K562 (cell line): ENCODE data around the gene ETS2. TPM values are rescaled to one million over a fixed set of nuclear protein-coding genes. Genes with fewer than 3 reads are reported as not detected.
A peak's percentile ranks its signal among the peaks of the same experiment; 100 is the strongest.

Experiments
- ARID1B ChIP-seq: fragments of 450-650 bp; IDR thresholded peaks from 2 replicates; pipeline ENCODE4 v1.6.1; 2016; ENCODE audit warnings: antibody characterized with exemption, mild to moderate bottlenecking, inconsistent platforms
- DMBX1 ChIP-seq: fragments of 250-450 bp; sonication (Bioruptor Pico); IDR thresholded peaks from 2 replicates; pipeline ENCODE4 v1.8.0; 2022; ENCODE audit warnings: inconsistent platforms, mild to moderate bottlenecking, moderate library complexity, borderline replicate concordance
- EP300 ChIP-seq: IDR thresholded peaks from 2 replicates; pipeline ENCODE4 v1.6.1; 2012; ENCODE audit warnings: low read length, improper control_type of control experiment
- ETV5 ChIP-seq: sonication (generic); formaldehyde crosslinking; IDR thresholded peaks from 2 replicates; pipeline ENCODE4 v1.4.0; 2020; ENCODE audit warnings: low read depth, mild to moderate bottlenecking, missing genetic modification reagents
- FIP1L1 ChIP-seq: fragments of 200-400 bp; formaldehyde crosslinking; IDR thresholded peaks from 2 replicates; pipeline ENCODE4 v1.6.1; 2018; ENCODE audit warnings: mild to moderate bottlenecking, low read depth, low read length; ENCODE audit not compliant: poor library complexity, severe bottlenecking
- KLF6 ChIP-seq: fragments of 250-450 bp; sonication (Bioruptor Pico); IDR thresholded peaks from 2 replicates; pipeline ENCODE4 v1.4.0; 2020; ENCODE audit warnings: mild to moderate bottlenecking, moderate library complexity, borderline replicate concordance
- PPARD ChIP-seq: fragments of 250-450 bp; sonication (Bioruptor Pico); IDR thresholded peaks from 2 replicates; pipeline ENCODE4 v1.8.0; 2022; ENCODE audit warnings: inconsistent platforms, mild to moderate bottlenecking, moderate library complexity
- RAD21 ChIP-seq, 2 experiments: fragments of 250-450 bp in 1 of 2; fragments of 450-650 bp in 1 of 2; sonication (Bioruptor Pico) in 1 of 2; formaldehyde crosslinking in 1 of 2; IDR thresholded peaks in 1 of 2; conservative IDR thresholded peaks in 1 of 2; 2 replicates each; pipeline versions ENCODE4 v1.4.0 to v1.8.0; 2020 to 2022; ENCODE audit warnings: mild to moderate bottlenecking in 2 of 2, moderate library complexity in 1 of 2
- SMAD4 ChIP-seq: fragments of 250-450 bp; sonication (Bioruptor Pico); conservative IDR thresholded peaks from 2 replicates; pipeline ENCODE4 v1.8.0; 2021; ENCODE audit warnings: inconsistent platforms, mild to moderate bottlenecking, moderate library complexity
- TSC22D4 ChIP-seq: fragments of 450-650 bp; IDR thresholded peaks from 2 replicates; pipeline ENCODE4 v1.6.1; 2016; ENCODE audit warnings: missing genetic modification characterization, missing biosample characterization, control low read depth
- WHSC1 ChIP-seq: IDR thresholded peaks from one replicate; pipeline ENCODE4 v1.6.1; 2012; ENCODE audit warnings: low read length, control low read depth, inconsistent platforms
- ZFPM2 ChIP-seq: fragments of 250-450 bp; sonication (Bioruptor Pico); IDR thresholded peaks from 2 replicates; pipeline ENCODE4 v1.5.1; 2022; ENCODE audit warnings: mild to moderate bottlenecking
- ZNF121 ChIP-seq: sonication (generic); formaldehyde crosslinking; conservative IDR thresholded peaks from 2 replicates; pipeline ENCODE4 v1.8.0; 2022; ENCODE audit warnings: missing genetic modification reagents
- ZNF57 ChIP-seq: fragments of 450-650 bp; formaldehyde crosslinking; IDR thresholded peaks from 2 replicates; pipeline ENCODE4 v1.4.0; 2020; ENCODE audit warnings: mild to moderate bottlenecking, moderate library complexity
- polyA plus RNA-seq, 8 experiments: library from polyadenylated mRNA; depleted of rRNA in 4 of 8; stranded (reverse) in 5 of 8; unstranded in 3 of 8; fragments of >200 nt; fragmentation: Nextera tagmentation in 2 of 8; fragmentation: Illumina TruSeq in 1 of 8; extraction: Ambion mirVana in 2 of 8; extraction: Trizol in 1 of 8; gene quantifications; 2 replicates each; pipeline versions ENCODE4 v1.2.1 to v1.2.3, GENCODE V29; 2011 to 2014; ENCODE audit warnings: inconsistent platforms in 1 of 8, missing spikeins in 1 of 8
- total RNA-seq, 7 experiments: library from RNA; depleted of rRNA in 6 of 7; stranded (reverse); fragments of >200 nt in 6 of 7; fragmentation: Illumina TruSeq in 2 of 7; extraction: Trizol in 2 of 7; gene quantifications; 2 replicates each; pipeline versions ENCODE4 v1.2.1 to v1.2.3, GENCODE V29; 2011 to 2021; ENCODE audit warnings: low replicate concordance in 1 of 7
- TF ChIP-seq, protein P1 (sequence below): fragments of 250-450 bp; sonication (Bioruptor Pico); IDR thresholded peaks from 2 replicates; pipeline ENCODE4 v1.5.0; 2020; ENCODE audit warnings: mild to moderate bottlenecking, borderline replicate concordance
- TF ChIP-seq, protein P2 (sequence below): sonication (generic); formaldehyde crosslinking; IDR thresholded peaks from 2 replicates; pipeline ENCODE4 v1.9.0; 2022; ENCODE audit warnings: mild to moderate bottlenecking, missing genetic modification reagents
- TF ChIP-seq, protein P3 (sequence below), 2 experiments: fragments of 450-650 bp in 1 of 2; IDR thresholded peaks; 2 replicates each; pipeline ENCODE4 v1.6.1; 2011 to 2017; ENCODE audit warnings: low read depth in 2 of 2, antibody characterized with exemption in 1 of 2, borderline replicate concordance in 1 of 2, low read length in 1 of 2, mild to moderate bottlenecking in 1 of 2, mixed read lengths in 1 of 2; ENCODE audit not compliant: control insufficient read depth in 1 of 2
- TF ChIP-seq, protein P4 (sequence below): fragments of 250-450 bp; sonication (Bioruptor Pico); IDR thresholded peaks from 2 replicates; pipeline ENCODE4 v1.8.0; 2022; ENCODE audit warnings: moderate library complexity, mild to moderate bottlenecking, inconsistent platforms

Gene ETS2
- total and polyA plus RNA-seq, 9 of the 15 experiments (the other 6 are each of a cell fraction or from before 2014, with no cell fraction given): 1.7 to 24.4 (median 12.2) TPM

DNA sequence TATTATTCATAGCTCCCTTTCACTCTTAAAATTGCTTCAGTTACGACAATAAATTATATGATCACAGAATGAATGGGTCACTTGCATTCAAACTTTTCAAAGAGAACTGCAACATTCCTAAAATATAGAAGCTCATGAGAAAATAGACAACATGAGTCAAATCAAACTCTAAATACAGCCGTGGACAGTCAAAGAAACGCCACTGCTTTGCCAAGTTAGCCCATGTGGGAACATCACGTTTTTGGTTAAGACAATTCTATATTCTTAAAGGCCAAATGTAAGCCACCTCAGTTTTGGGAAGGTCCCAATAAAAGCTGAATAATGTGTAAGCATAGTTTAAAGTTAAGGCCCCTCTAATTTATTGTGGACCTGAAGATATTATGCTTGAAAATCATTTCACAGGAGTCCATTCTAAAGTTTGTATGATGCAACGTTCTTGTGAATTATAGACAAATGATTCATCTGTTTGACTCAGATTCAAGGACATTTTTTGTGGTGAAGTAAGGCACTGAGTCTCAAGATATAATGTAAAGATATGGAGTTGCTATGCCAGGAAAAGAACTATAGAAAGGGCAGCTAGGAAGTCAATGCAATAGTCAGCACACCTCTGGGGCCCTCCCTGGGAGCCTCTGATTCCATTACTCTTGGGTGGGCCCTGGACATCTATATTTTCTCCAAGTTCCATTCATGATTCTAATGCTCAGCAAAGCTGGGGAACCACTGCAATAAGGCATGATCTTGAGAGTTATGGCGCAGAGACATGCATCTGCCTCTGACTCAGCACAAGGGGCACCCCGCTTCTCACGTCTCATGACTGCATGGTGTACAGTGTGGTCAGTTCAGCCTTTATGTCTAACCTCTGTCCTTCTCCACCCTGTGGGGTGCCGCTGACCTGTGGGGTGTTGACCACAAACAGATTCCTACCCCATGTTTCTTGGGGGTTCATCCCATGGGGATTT, 33.9 kb downstream of the ETS2 start (continued):
- TF ChIP-seq ZNF57 (CRISPR knock-in tag) (no peak), PPARD (CRISPR knock-in tag) (no peak), RAD21 (CRISPR knock-in tag; conservative IDR thresholded peaks at IDR 0.05 in 1 of 2, IDR thresholded peaks at IDR 0.05 in 1 of 2) (0 out of 4 replicates have a peak, but pooled peaks of 1 of the 2 experiments have one; percentile 5), ETV5 (CRISPR knock-in tag) (no peak), EP300 (peak; percentile 3; the same call in 1 of the 2 replicates), ZFPM2 (CRISPR knock-in tag) (no peak), KLF6 (CRISPR knock-in tag) (0 out of 2 replicates have a peak, but pooled peaks have one; percentile 13), ARID1B (peak; percentile 44; the same call in 1 of the 2 replicates), TSC22D4 (tag) (no peak), FIP1L1 (no peak), DMBX1 (CRISPR knock-in tag) (peak; percentile 69; the same call in 1 of the 2 replicates), SMAD4 (peak; percentile 53), ZNF121 (CRISPR knock-in tag) (no peak), WHSC1 (no peak)
- TF ChIP-seq, protein P1, sequence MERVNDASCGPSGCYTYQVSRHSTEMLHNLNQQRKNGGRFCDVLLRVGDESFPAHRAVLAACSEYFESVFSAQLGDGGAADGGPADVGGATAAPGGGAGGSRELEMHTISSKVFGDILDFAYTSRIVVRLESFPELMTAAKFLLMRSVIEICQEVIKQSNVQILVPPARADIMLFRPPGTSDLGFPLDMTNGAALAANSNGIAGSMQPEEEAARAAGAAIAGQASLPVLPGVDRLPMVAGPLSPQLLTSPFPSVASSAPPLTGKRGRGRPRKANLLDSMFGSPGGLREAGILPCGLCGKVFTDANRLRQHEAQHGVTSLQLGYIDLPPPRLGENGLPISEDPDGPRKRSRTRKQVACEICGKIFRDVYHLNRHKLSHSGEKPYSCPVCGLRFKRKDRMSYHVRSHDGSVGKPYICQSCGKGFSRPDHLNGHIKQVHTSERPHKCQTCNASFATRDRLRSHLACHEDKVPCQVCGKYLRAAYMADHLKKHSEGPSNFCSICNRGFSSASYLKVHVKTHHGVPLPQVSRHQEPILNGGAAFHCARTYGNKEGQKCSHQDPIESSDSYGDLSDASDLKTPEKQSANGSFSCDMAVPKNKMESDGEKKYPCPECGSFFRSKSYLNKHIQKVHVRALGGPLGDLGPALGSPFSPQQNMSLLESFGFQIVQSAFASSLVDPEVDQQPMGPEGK: peak; percentile 51; the same call in 1 of the 2 replicates
- TF ChIP-seq, protein P2, sequence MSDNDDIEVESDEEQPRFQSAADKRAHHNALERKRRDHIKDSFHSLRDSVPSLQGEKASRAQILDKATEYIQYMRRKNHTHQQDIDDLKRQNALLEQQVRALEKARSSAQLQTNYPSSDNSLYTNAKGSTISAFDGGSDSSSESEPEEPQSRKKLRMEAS (CRISPR knock-in tag): no peak
- TF ChIP-seq, protein P3, sequence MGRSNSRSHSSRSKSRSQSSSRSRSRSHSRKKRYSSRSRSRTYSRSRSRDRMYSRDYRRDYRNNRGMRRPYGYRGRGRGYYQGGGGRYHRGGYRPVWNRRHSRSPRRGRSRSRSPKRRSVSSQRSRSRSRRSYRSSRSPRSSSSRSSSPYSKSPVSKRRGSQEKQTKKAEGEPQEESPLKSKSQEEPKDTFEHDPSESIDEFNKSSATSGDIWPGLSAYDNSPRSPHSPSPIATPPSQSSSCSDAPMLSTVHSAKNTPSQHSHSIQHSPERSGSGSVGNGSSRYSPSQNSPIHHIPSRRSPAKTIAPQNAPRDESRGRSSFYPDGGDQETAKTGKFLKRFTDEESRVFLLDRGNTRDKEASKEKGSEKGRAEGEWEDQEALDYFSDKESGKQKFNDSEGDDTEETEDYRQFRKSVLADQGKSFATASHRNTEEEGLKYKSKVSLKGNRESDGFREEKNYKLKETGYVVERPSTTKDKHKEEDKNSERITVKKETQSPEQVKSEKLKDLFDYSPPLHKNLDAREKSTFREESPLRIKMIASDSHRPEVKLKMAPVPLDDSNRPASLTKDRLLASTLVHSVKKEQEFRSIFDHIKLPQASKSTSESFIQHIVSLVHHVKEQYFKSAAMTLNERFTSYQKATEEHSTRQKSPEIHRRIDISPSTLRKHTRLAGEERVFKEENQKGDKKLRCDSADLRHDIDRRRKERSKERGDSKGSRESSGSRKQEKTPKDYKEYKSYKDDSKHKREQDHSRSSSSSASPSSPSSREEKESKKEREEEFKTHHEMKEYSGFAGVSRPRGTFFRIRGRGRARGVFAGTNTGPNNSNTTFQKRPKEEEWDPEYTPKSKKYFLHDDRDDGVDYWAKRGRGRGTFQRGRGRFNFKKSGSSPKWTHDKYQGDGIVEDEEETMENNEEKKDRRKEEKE (IDR thresholded peaks at IDR 0.05; ENCODE audit: borderline replicate concordance in 1 of 2, control insufficient read depth in 1 of 2, low read depth in 2 of 2, low read length in 1 of 2): no peak
- TF ChIP-seq, protein P4, sequence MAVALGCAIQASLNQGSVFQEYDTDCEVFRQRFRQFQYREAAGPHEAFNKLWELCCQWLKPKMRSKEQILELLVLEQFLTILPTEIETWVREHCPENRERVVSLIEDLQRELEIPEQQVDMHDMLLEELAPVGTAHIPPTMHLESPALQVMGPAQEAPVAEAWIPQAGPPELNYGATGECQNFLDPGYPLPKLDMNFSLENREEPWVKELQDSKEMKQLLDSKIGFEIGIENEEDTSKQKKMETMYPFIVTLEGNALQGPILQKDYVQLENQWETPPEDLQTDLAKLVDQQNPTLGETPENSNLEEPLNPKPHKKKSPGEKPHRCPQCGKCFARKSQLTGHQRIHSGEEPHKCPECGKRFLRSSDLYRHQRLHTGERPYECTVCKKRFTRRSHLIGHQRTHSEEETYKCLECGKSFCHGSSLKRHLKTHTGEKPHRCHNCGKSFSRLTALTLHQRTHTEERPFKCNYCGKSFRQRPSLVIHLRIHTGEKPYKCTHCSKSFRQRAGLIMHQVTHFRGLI (CRISPR knock-in tag): no peak; the same call in 1 of the 2 replicates
